Calu3 (cell line): ENCODE data around the gene ITGA11. TPM values are rescaled to one million over a fixed set of nuclear protein-coding genes. Genes with fewer than 3 reads are reported as not detected.

Source experiments
- BruUV-seq: library from RNA; stranded (reverse); fragments of 400-500 nt; replicated peaks from 2 replicates; lab custom pipeline; 2021; lab: Mats Ljungman, UMichigan
- CTCF ChIA-PET: fragments of 300-600 bp; sonication (Branson Sonifier 250); formaldehyde crosslinking; loops from one replicate; lab custom pipeline; 2022; ENCODE audit warnings: antibody characterized with exemption; lab: Charles Lee
- DNase-seq: peaks from one replicate; pipeline ENCODE4 v3.0.0; 2022
- H3K27ac Mint-ChIP-seq: one replicate; pipeline ENCODE4 v1.8.0; 2022; ENCODE audit warnings: mixed read lengths; ENCODE audit not compliant: unreplicated experiment
- H3K27me3 Mint-ChIP-seq: one replicate; pipeline ENCODE4 v1.8.0; 2022; ENCODE audit warnings: mixed read lengths; ENCODE audit not compliant: unreplicated experiment
- H3K36me3 Mint-ChIP-seq: one replicate; pipeline ENCODE4 v1.8.0; 2022; ENCODE audit warnings: mild to moderate bottlenecking, moderate library complexity, mixed read lengths; ENCODE audit not compliant: insufficient read depth, unreplicated experiment
- H3K4me1 Mint-ChIP-seq: one replicate; pipeline ENCODE4 v1.8.0; 2022; ENCODE audit warnings: mild to moderate bottlenecking, low read depth, mixed read lengths; ENCODE audit not compliant: unreplicated experiment
- H3K4me3 Mint-ChIP-seq: one replicate; pipeline ENCODE4 v1.8.0; 2022; ENCODE audit warnings: mild to moderate bottlenecking, low read depth, moderate library complexity, mixed read lengths; ENCODE audit not compliant: unreplicated experiment
- H3K9me3 Mint-ChIP-seq: one replicate; pipeline ENCODE4 v1.8.0; 2022; ENCODE audit warnings: low read depth, mixed read lengths; ENCODE audit not compliant: unreplicated experiment
- CTCF ChIP-seq: fragments of 200-600 bp; IDR thresholded peaks from one replicate; pipeline ENCODE4 v1.8.0; 2022; ENCODE audit warnings: antibody characterized with exemption; ENCODE audit not compliant: unreplicated experiment
- intact Hi-C: fragments of 100-400 bp; cut with micrococcal nuclease; formaldehyde crosslinking; loops from one replicate; pipeline ENCODE4 v1.10.0; 2022; ENCODE audit not compliant: unreplicated experiment
- total RNA-seq: library from RNA; stranded (reverse); gene quantifications from 2 replicates; pipeline ENCODE4 v1.2.3, GENCODE V29; 2022

ITGA11 gene
- total RNA-seq, 1 experiment from 2014 or later = not detected

- CTCF ChIA-PET = interaction anchor here (1.0 to 1.2 kb wide), 2 partner anchors 9 to 16 kb away, joined by 3 read pairs; no protein-coding TSS in a partner anchor
- Mint-ChIP-seq H3K27ac (no peak overlapping the region), H3K36me3 (no peaks in the 10 kb centered on the region), H3K4me1 (no peaks in the 10 kb centered on the region), H3K9me3 (no peaks in the 10 kb centered on the region), H3K4me3 (no peak overlapping the region), H3K27me3 (peaks cover 35% of the 10 kb centered on the region)
- no peak for TF ChIP-seq CTCF
- no peak for DNase-seq
- intact Hi-C loops = no loop called here
- no TSS peak for BruUV-seq
These were observed 79.4 kb downstream of the ITGA11 start for GRCh38 chr15:68352401-68353062.

GRCh38 chr15:68349151-68349550 is 82.8 kb downstream of the ITGA11 start:
- CTCF ChIA-PET = interaction anchor here (0.7 kb wide), 1 partner anchor 12 kb away, joined by 3 read pairs; no protein-coding TSS in a partner anchor
- no peaks in the 10 kb centered on the region for H3K36me3 Mint-ChIP-seq
- no peaks in the 10 kb centered on the region for H3K9me3 Mint-ChIP-seq
- TF ChIP-seq CTCF = no peak
- intact Hi-C loops = no loop called here
- peaks cover 12% of the 10 kb centered on the region for H3K4me1 Mint-ChIP-seq
- H3K27ac Mint-ChIP-seq = no peak overlapping the region
- H3K4me3 Mint-ChIP-seq = no peak overlapping the region
- no TSS peak for BruUV-seq
- H3K27me3 Mint-ChIP-seq = peaks cover 48% of the 10 kb centered on the region
- no peak for DNase-seq

GRCh38 chr15:68348606-68349005 is 83.4 kb downstream of the ITGA11 start:
- H3K27ac Mint-ChIP-seq = no peak overlapping the region
- H3K4me3 Mint-ChIP-seq = no peak overlapping the region
- DNase-seq = no peak
- H3K27me3 Mint-ChIP-seq = peaks cover 53% of the 10 kb centered on the region
- CTCF ChIA-PET = no interaction called here
- no peaks in the 10 kb centered on the region for H3K9me3 Mint-ChIP-seq
- BruUV-seq = no TSS peak
- TF ChIP-seq CTCF = no peak
- no peaks in the 10 kb centered on the region for H3K36me3 Mint-ChIP-seq
- intact Hi-C loops = no loop called here
- H3K4me1 Mint-ChIP-seq = peaks cover 12% of the 10 kb centered on the region

GRCh38 chr15:68348081-68348480 is 83.9 kb downstream of the ITGA11 start:
- Mint-ChIP-seq H3K36me3 (no peaks in the 10 kb centered on the region), H3K4me1 (peaks cover 12% of the 10 kb centered on the region), H3K4me3 (no peak overlapping the region), H3K27ac (no peak overlapping the region), H3K9me3 (no peaks in the 10 kb centered on the region), H3K27me3 (peaks cover 58% of the 10 kb centered on the region)
- CTCF ChIA-PET = no interaction called here
- no peak for DNase-seq
- intact Hi-C loops = no loop called here
- TF ChIP-seq CTCF = no peak
- BruUV-seq = no TSS peak
